CD4-positive, CD25-positive, alpha-beta regulatory T cell (primary cell): ENCODE data around the gene BNIP3. TPM values are rescaled to one million over a fixed set of nuclear protein-coding genes. Genes with fewer than 3 reads are reported as not detected.

Experiments used
- ATAC-seq, 2 donors: fragments of 150-1000 bp; cut with Tn5 transposase; one replicate each; pipeline ENCODE4 v1.10.0; 2021; ENCODE audit warnings: low read depth in 2 of 2, moderate number of reproducible peaks in 2 of 2, moderate library complexity in 1 of 2
- DNase-seq, 3 donors: peaks; one replicate each; pipeline versions ENCODE4 v3.0.0 to v3.0.0-alpha.2; 2012 to 2022; ENCODE audit warnings: mixed read lengths in 1 of 3
- H3K27ac ChIP-seq: one replicate; pipeline ENCODE4 v1.7.0; 2013; ENCODE audit warnings: mild to moderate bottlenecking, low read length; ENCODE audit not compliant: insufficient read depth, poor library complexity, severe bottlenecking
- H3K27me3 ChIP-seq: one replicate; pipeline ENCODE4 v1.7.0; 2013; ENCODE audit warnings: low read length; ENCODE audit not compliant: control insufficient read depth, insufficient read depth
- H3K36me3 ChIP-seq: one replicate; pipeline ENCODE4 v1.7.0; 2013; ENCODE audit warnings: mild to moderate bottlenecking, low read length, moderate library complexity; ENCODE audit not compliant: control insufficient read depth, insufficient read depth
- H3K4me1 ChIP-seq: 2 replicates; pipeline ENCODE4 v1.7.0; 2013; ENCODE audit warnings: mild to moderate bottlenecking, low read length; ENCODE audit not compliant: insufficient read depth, control insufficient read depth, poor library complexity, severe bottlenecking
- H3K4me3 ChIP-seq: one replicate; pipeline ENCODE4 v1.7.0; 2013; ENCODE audit warnings: low read depth, mild to moderate bottlenecking, low read length, moderate library complexity
- H3K9me3 ChIP-seq, 2 experiments: 1 replicate in 1 of 2; 2 replicates in 1 of 2; pipeline ENCODE4 v1.7.0; 2013; ENCODE audit warnings: low read length in 2 of 2, mild to moderate bottlenecking in 1 of 2, moderate library complexity in 1 of 2; ENCODE audit not compliant: control insufficient read depth in 2 of 2
- H3K27ac Mint-ChIP-seq, 3 donors: one replicate each; pipeline ENCODE4 v1.8.0; 2020 to 2022; ENCODE audit warnings: mild to moderate bottlenecking in 3 of 3, mixed read lengths in 3 of 3, moderate library complexity in 2 of 3
- H3K27me3 Mint-ChIP-seq: one replicate; pipeline ENCODE4 v1.8.0; 2022; ENCODE audit warnings: mild to moderate bottlenecking, mixed read lengths
- H3K36me3 Mint-ChIP-seq: one replicate; pipeline ENCODE4 v1.8.0; 2020; ENCODE audit warnings: mixed read lengths
- H3K4me1 Mint-ChIP-seq, 4 donors: one replicate each; pipeline ENCODE4 v1.8.0; 2020 to 2022; ENCODE audit warnings: mixed read lengths in 4 of 4, mild to moderate bottlenecking in 1 of 4
- H3K4me3 Mint-ChIP-seq, 4 donors: one replicate each; pipeline ENCODE4 v1.8.0; 2020 to 2022; ENCODE audit warnings: mild to moderate bottlenecking in 4 of 4, mixed read lengths in 4 of 4, moderate library complexity in 3 of 4
- H3K9me3 Mint-ChIP-seq, 7 donors: one replicate each; pipeline ENCODE4 v1.8.0; 2020 to 2022; ENCODE audit warnings: mixed read lengths in 7 of 7, mild to moderate bottlenecking in 3 of 7, moderate library complexity in 2 of 7
- polyA plus RNA-seq, 4 donors: library from polyadenylated mRNA; unstranded; fragments of 300-500 nt; fragmentation: Illumina TruSeq; gene quantifications; one replicate each; pipeline ENCODE4 v1.2.3, GENCODE V29; 2021
- total RNA-seq: library from RNA; stranded (reverse); gene quantifications from one replicate; pipeline ENCODE4 v1.2.3, GENCODE V29; 2022

BNIP3 gene
- total and polyA plus RNA-seq, 5 donors from 2014 or later: 20.2 to 35.1 (median 28.4) TPM

GRCh38 chr10:131974034-131974817 is 7.5 kb downstream of the BNIP3 start:
- H3K9me3 ChIP-seq: no peaks in the 10 kb centered on the region
- H3K27ac ChIP-seq: peak overlapping the region; percentile 28
- DNase-seq: no peak
- H3K27me3 ChIP-seq: no peaks in the 10 kb centered on the region
- Mint-ChIP-seq H3K4me3 (peak overlapping the region in 3 of 4 donors; percentile 32 to 85 (median 56)), H3K36me3 (peaks cover 27% of the 10 kb centered on the region), H3K9me3 (no peaks in the 10 kb centered on the region), H3K4me1 (peaks cover 30 to 87% (median 49%) of the 10 kb centered on the region in 4 donors), H3K27ac (peak overlapping the region; percentile 88 to 93 (median 92)), H3K27me3 (no peaks in the 10 kb centered on the region)
- no peak overlapping the region for H3K4me3 ChIP-seq
- ATAC-seq: no peak
- H3K4me1 ChIP-seq: peaks cover 30% of the 10 kb centered on the region
- H3K36me3 ChIP-seq: peaks cover 14% of the 10 kb centered on the region

- H3K4me1 ChIP-seq: peaks cover 30% of the 10 kb centered on the region
- Mint-ChIP-seq H3K27ac (peak overlapping the region; percentile 88 to 93 (median 92)), H3K36me3 (peaks cover 35% of the 10 kb centered on the region), H3K9me3 (no peaks in the 10 kb centered on the region), H3K27me3 (no peaks in the 10 kb centered on the region), H3K4me1 (peaks cover 28 to 80% (median 45%) of the 10 kb centered on the region in 4 donors), H3K4me3 (peak overlapping the region; percentile 85 to 94 (median 88))
- ATAC-seq (peak in 1 of 2 donors; percentile 37), DNase-seq (no peak)
- no peaks in the 10 kb centered on the region for H3K9me3 ChIP-seq
- peaks cover 23% of the 10 kb centered on the region for H3K36me3 ChIP-seq
- no peaks in the 10 kb centered on the region for H3K27me3 ChIP-seq
- peak overlapping the region; percentile 77 for H3K4me3 ChIP-seq
- peak overlapping the region; percentile 73 for H3K27ac ChIP-seq
Measured at GRCh38 chr10:131973160-131973951, 8.4 kb downstream of the BNIP3 start.

- H3K4me3 Mint-ChIP-seq: peak overlapping the region; percentile 85 to 94 (median 88)
- peaks cover 30% of the 10 kb centered on the region for H3K4me1 ChIP-seq
- H3K27me3 Mint-ChIP-seq: no peaks in the 10 kb centered on the region
- peak overlapping the region; percentile 73 for H3K27ac ChIP-seq
- H3K27ac Mint-ChIP-seq: peak overlapping the region; percentile 88 to 93 (median 92)
- H3K27me3 ChIP-seq: no peaks in the 10 kb centered on the region
- ATAC-seq (peak; percentile 57 to 60), DNase-seq (peak; percentile 11 to 84 (median 62))
- peaks cover 29% of the 10 kb centered on the region for H3K36me3 Mint-ChIP-seq
- peaks cover 22 to 73% (median 38%) of the 10 kb centered on the region in 4 donors for H3K4me1 Mint-ChIP-seq
- peaks cover 25% of the 10 kb centered on the region for H3K36me3 ChIP-seq
- no peaks in the 10 kb centered on the region for H3K9me3 Mint-ChIP-seq
- peak overlapping the region; percentile 77 for H3K4me3 ChIP-seq
- no peaks in the 10 kb centered on the region for H3K9me3 ChIP-seq
Measured at GRCh38 chr10:131972474-131973071, 9.2 kb downstream of the BNIP3 start.

- H3K9me3 Mint-ChIP-seq: no peaks in the 10 kb centered on the region
- peak overlapping the region; percentile 35 for H3K27ac ChIP-seq
Measured at GRCh38 chr10:131971591-131971990, 10.1 kb downstream of the BNIP3 start.

GRCh38 chr10:131970946-131971345 is 10.8 kb downstream of the BNIP3 start:
- ATAC-seq (no peak), DNase-seq (no peak)
- no peaks in the 10 kb centered on the region for H3K27me3 ChIP-seq
- Mint-ChIP-seq H3K4me1 (peaks cover 22 to 60% (median 29%) of the 10 kb centered on the region in 4 donors), H3K27me3 (no peaks in the 10 kb centered on the region), H3K36me3 (peaks cover 25% of the 10 kb centered on the region), H3K27ac (peak overlapping the region; percentile 80 to 93 (median 85)), H3K4me3 (peak overlapping the region in 3 of 4 donors; percentile 22 to 48 (median 29)), H3K9me3 (no peaks in the 10 kb centered on the region)
- H3K27ac ChIP-seq: no peak overlapping the region
- no peak overlapping the region for H3K4me3 ChIP-seq
- H3K4me1 ChIP-seq: peaks cover 30% of the 10 kb centered on the region
- H3K36me3 ChIP-seq: peaks cover 33% of the 10 kb centered on the region
- H3K9me3 ChIP-seq: no peaks in the 10 kb centered on the region

More at GRCh38 chr10:131971591-131971990, 10.1 kb downstream of the BNIP3 start:
- no peak for ATAC-seq
- no peaks in the 10 kb centered on the region for H3K27me3 Mint-ChIP-seq
- peak overlapping the region; percentile 77 for H3K4me3 ChIP-seq
- H3K4me1 Mint-ChIP-seq: peaks cover 22 to 65% (median 35%) of the 10 kb centered on the region in 4 donors
- peaks cover 31% of the 10 kb centered on the region for H3K36me3 ChIP-seq
- DNase-seq: no peak
- peak overlapping the region; percentile 22 to 89 (median 86) for H3K4me3 Mint-ChIP-seq
- H3K36me3 Mint-ChIP-seq: peaks cover 29% of the 10 kb centered on the region
- H3K27me3 ChIP-seq: no peaks in the 10 kb centered on the region
- no peaks in the 10 kb centered on the region for H3K9me3 ChIP-seq
- peaks cover 30% of the 10 kb centered on the region for H3K4me1 ChIP-seq
- peak overlapping the region; percentile 29 to 93 (median 88) for H3K27ac Mint-ChIP-seq

GRCh38 chr10:131968949-131969348 is 12.8 kb downstream of the BNIP3 start:
- no peak overlapping the region for H3K27ac ChIP-seq
- peak overlapping the region in 1 of 3 donors; percentile 64 for H3K27ac Mint-ChIP-seq
- H3K36me3 Mint-ChIP-seq: peaks cover 26% of the 10 kb centered on the region
- ATAC-seq (no peak), DNase-seq (no peak)
- H3K9me3 ChIP-seq: no peaks in the 10 kb centered on the region
- H3K9me3 Mint-ChIP-seq: no peaks in the 10 kb centered on the region
- H3K4me1 Mint-ChIP-seq: peaks cover 12 to 47% (median 19%) of the 10 kb centered on the region in 4 donors
- no peak overlapping the region for H3K4me3 ChIP-seq
- peaks cover 33% of the 10 kb centered on the region for H3K36me3 ChIP-seq
- H3K4me1 ChIP-seq: peaks cover 31% of the 10 kb centered on the region
- H3K4me3 Mint-ChIP-seq: no peak overlapping the region
- no peaks in the 10 kb centered on the region for H3K27me3 Mint-ChIP-seq
- H3K27me3 ChIP-seq: no peaks in the 10 kb centered on the region

GRCh38 chr10:131964298-131964697 is 17.4 kb downstream of the BNIP3 start:
- Mint-ChIP-seq H3K27me3 (no peaks in the 10 kb centered on the region), H3K27ac (peak overlapping the region in 2 of 3 donors; percentile 31 to 82), H3K4me3 (no peak overlapping the region), H3K4me1 (peaks cover 0 to 13% (median 4%) of the 10 kb centered on the region in 4 donors), H3K36me3 (peaks cover 14% of the 10 kb centered on the region), H3K9me3 (no peaks in the 10 kb centered on the region)
- DNase-seq: no peak
- Histone ChIP-seq H3K9me3 (no peaks in the 10 kb centered on the region), H3K27me3 (no peaks in the 10 kb centered on the region), H3K36me3 (peaks cover 24% of the 10 kb centered on the region), H3K27ac (no peak overlapping the region), H3K4me1 (peaks cover 7% of the 10 kb centered on the region), H3K4me3 (no peak overlapping the region)
- no peak for ATAC-seq
